ENCODE data around the gene ST6GAL2.

Gene ST6GAL2

GRCh38 chr2:106864051-106864450 is 21.9 kb downstream of the ST6GAL2 start:
- no peak for DNase-seq (ENCODE audit: low spot score)

- no peak for DNase-seq (ENCODE audit: low spot score)
Observed at GRCh38 chr2:106863387-106863786, 22.6 kb downstream of the ST6GAL2 start.

GRCh38 chr2:106859498-106859897 is 26.5 kb downstream of the ST6GAL2 start:
- no peak for DNase-seq (ENCODE audit: low spot score)

GRCh38 chr2:106858810-106859209 is 27.2 kb downstream of the ST6GAL2 start:
- no peak for DNase-seq (ENCODE audit: low spot score)

- no peak for DNase-seq (ENCODE audit: low spot score)
Observed at GRCh38 chr2:106857882-106858478, 28.0 kb downstream of the ST6GAL2 start.

GRCh38 chr2:106853631-106854030 is 32.3 kb downstream of the ST6GAL2 start:
- no peak for DNase-seq (ENCODE audit: low spot score)

- DNase-seq (ENCODE audit: low spot score), result no peak
Observed at GRCh38 chr2:106851881-106852501, 34.0 kb downstream of the ST6GAL2 start.

GRCh38 chr2:106851087-106851874 is 34.7 kb downstream of the ST6GAL2 start:
- no peak for DNase-seq (ENCODE audit: low spot score)

GRCh38 chr2:106849253-106849652 is 36.7 kb downstream of the ST6GAL2 start:
- no peak for DNase-seq (ENCODE audit: low spot score)

GRCh38 chr2:106847366-106847765 is 38.6 kb downstream of the ST6GAL2 start:
- no peak for DNase-seq (ENCODE audit: low spot score)

- no peak for DNase-seq (ENCODE audit: low spot score)
Observed at GRCh38 chr2:106845716-106846115, 40.3 kb downstream of the ST6GAL2 start.

- no peak for DNase-seq (ENCODE audit: low spot score)
Observed at GRCh38 chr2:106843910-106844250, 42.1 kb downstream of the ST6GAL2 start.

GRCh38 chr2:106843001-106843909 is 42.7 kb downstream of the ST6GAL2 start:
- DNase-seq (ENCODE audit: low spot score), result no peak

- no peak for DNase-seq (ENCODE audit: low spot score)
Observed at GRCh38 chr2:106841886-106842645, 43.9 kb downstream of the ST6GAL2 start.

GRCh38 chr2:106840818-106841217 is 45.1 kb downstream of the ST6GAL2 start:
- DNase-seq (ENCODE audit: low spot score), result no peak

- no peak for DNase-seq (ENCODE audit: low spot score)
Observed at GRCh38 chr2:106839849-106840595, 45.9 kb downstream of the ST6GAL2 start.

GRCh38 chr2:106833256-106833655 is 52.7 kb downstream of the ST6GAL2 start:
- DNase-seq (ENCODE audit: low spot score), result no peak

GRCh38 chr2:106831816-106832569 is 54.0 kb downstream of the ST6GAL2 start:
- DNase-seq (ENCODE audit: low spot score), result no peak

- no peak for DNase-seq (ENCODE audit: low spot score)
Observed at GRCh38 chr2:106831241-106831640, 54.7 kb downstream of the ST6GAL2 start.

- no peak for DNase-seq (ENCODE audit: low spot score)
Observed at GRCh38 chr2:106830191-106830590, 55.8 kb downstream of the ST6GAL2 start.
